ENCODE data around the gene ORAI3. TPM values are rescaled to one million over a fixed set of nuclear protein-coding genes. Genes with fewer than 3 reads are reported as not detected.

Gene ORAI3
- total and polyA plus RNA-seq, 2 of the 13 experiments (the other 11 are each of a cell fraction or from before 2014, with no cell fraction given), result 11.4 to 32.0 TPM

GRCh38 chr16:30934827-30935557 lies 13.9 kb upstream of the ORAI3 start (continued):
- TF ChIP-seq ELF1 (CRISPR knock-in tag; IDR thresholded peaks at IDR 0.05) (no peak), MXD1 (CRISPR knock-in tag; IDR thresholded peaks at IDR 0.05) (no peak), ZBTB3 (CRISPR knock-in tag; IDR thresholded peaks at IDR 0.05; ENCODE audit: borderline replicate concordance, low read depth) (no peak), KAT2B (IDR thresholded peaks at IDR 0.05; ENCODE audit: borderline replicate concordance, low read depth, low read length) (no peak), KLF11 (CRISPR knock-in tag; IDR thresholded peaks at IDR 0.05) (no peak), ZNF18 (CRISPR knock-in tag; IDR thresholded peaks at IDR 0.05; ENCODE audit: insufficient replicate concordance) (no peak), ZNF512 (CRISPR knock-in tag; IDR thresholded peaks at IDR 0.05) (no peak), U2AF2 (IDR thresholded peaks at IDR 0.05; ENCODE audit: low read depth, low read length) (no peak), CEBPG (CRISPR knock-in tag; IDR thresholded peaks at IDR 0.05) (no peak), DZIP1 (CRISPR knock-in tag; IDR thresholded peaks at IDR 0.05) (no peak), SNAPC5 (CRISPR knock-in tag; IDR thresholded peaks at IDR 0.05; ENCODE audit: borderline replicate concordance) (no peak), MNT (IDR thresholded peaks at IDR 0.05) (no peak), ZNF639 (CRISPR knock-in tag; conservative IDR thresholded peaks at IDR 0.05) (no peak), STAG1 (CRISPR knock-in tag; IDR thresholded peaks at IDR 0.05) (peak; percentile 52), ZNF530 (CRISPR knock-in tag; IDR thresholded peaks at IDR 0.05; ENCODE audit: low read depth) (no peak)
